Left renal cortex interstitium (tissue), 4 donors: ENCODE results near the gene MED16. TPM values are rescaled to one million over a fixed set of nuclear protein-coding genes. Genes with fewer than 3 reads are reported as not detected.

ENCODE experiments used
- DNase-seq, 4 donors: peaks; one replicate each; pipeline ENCODE4 v3.0.0-alpha.2; 2013; ENCODE audit warnings: low read depth in 4 of 4, low spot score in 2 of 4, missing footprints in 1 of 4
- polyA plus RNA-seq, 4 donors: library from polyadenylated mRNA; unstranded; fragments of 120-200 nt; gene quantifications; one replicate each; pipeline ENCODE4 v1.2.1, GENCODE V29; 2013; ENCODE audit not compliant: insufficient read length in 4 of 4

The MED16 gene
- polyA plus RNA-seq, 4 donors, result 44.5 to 90.9 (median 64.0) TPM

DNA sequence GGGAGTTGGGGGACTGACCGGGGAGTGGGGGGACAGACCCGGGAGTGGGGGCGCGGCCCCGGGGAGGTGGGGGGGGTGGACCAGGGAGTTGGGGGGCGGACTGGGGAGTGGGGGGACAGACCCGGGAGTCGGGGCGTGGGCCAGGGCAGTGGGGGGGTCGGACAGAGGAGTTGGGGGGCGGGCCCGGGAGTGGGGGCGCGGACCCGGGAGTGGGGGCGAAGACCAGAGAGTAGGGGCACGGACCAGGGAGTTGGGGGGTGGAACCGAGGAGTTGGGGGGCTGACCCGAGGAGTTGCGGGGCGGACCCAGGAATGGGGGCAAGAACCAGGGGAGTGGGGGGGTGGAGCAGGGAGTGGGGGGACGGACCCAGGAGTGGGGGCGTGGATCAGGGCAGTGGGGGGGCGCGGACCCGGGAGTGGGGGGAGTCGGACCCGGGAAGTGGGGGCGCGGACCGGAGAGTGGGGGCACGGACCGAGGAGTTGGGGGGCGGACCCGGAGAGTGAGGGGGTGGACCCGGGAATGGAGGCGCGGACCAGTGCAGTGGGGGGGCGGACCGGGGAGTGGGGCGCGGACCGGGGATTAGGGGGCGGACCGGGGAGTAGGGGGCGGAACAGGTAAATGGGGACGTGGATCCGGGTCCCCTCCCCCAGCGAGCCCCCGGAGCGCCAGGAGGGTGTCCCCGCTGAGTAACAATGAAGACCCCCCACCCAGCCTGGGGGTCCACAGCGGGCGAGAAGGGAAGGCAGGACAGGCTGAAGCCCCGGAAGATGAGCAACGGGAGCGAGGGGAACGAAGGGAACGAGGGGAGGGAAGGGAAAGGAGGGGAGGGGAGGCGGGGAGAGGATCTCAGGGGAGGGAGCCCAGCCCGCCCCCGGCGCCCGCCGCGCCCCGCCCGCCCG lies 19.4 kb upstream of the MED16 start:
- no peak for DNase-seq

DNA sequence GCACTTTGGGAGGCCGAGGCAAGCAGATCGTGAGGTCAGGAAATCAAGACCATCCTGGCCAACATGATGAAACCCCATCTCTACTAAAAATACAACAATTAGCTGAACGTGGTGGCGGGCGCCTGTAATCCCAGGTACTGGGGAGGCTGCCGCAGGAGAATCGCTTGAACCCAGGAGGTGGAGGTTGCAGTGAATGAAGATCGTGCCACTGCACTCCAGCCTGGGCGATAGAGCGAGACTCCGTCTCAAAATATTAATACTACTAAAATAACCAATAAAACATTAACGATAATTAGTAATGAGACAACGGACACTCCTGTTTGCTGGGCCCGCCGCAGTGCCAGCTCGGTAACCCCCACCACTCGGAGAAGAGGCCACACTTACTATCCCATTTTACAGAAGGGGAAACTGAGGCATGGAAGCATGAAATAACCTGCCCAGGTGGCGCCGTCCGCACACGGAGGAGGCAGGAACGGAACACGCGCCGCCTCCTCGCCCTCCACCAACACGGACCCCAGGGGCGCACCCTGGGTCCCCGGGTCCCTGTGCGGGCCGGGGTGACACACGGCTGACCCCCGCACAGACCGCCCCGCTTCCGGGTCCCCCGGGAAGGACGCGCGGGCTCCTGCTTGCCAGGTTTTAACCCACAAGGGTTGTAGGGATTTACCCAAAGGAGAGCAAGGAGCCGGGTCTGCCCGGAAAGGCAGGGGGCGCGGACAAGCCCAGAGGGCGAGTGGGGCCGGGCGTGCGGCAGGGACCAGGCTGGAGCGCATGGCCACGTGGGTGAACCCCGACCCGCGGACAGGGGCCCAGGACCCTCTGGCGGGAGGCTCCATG lies 18.4 kb upstream of the MED16 start:
- no peak for DNase-seq

DNA sequence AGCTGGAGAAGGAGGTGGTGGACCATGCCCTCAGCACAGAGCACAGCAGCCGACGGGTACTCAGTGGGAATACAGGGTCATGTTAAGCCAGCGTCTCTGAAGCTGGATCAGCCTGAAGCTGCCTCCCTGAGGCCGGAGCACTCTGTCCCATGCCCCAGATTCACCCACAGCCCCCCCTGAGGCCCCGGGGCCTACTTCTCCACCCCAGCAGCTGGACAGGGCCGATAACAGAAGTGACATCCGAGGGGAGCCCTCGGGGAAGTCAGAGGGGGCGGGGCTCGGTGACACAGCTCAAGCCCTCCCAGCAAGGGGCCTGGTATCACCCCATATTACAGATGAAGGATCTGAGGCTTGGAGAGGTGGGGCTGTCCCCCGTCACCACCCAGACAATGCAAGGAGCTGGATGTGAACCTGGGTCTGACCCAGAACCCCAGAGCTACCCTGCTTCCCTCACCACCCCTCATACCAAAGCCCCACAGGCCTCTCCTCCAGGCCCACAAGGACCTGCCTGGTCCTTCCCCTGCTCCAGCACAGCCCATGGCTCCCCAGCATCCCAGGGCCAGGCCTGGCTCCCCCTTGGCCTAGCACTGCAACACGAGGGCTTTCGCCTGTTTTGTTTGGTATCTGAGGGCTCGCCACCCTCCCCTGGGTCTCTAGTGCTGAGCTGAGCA lies 14.3 kb upstream of the MED16 start:
- DNase-seq, result no peak

DNA sequence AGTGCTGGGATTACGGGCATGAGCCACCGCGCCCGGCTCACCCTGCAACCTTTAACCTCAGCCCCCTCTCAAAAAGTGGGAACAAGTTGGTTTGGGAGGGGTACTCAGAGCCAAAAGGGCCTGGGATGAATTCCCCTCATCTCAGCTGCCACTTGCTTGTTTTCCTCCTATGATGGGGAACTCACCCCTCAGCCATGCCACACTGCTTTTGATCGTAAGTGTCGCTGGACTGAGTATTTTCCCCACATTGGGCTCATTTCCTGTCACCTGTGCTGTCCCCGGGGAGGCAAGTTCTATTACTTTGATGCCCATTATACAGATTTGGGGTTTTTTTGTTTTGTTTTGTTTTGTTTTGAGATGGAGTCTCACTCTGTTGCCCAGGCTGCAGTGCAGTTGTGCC lies 13.5 kb upstream of the MED16 start:
- no peak for DNase-seq

DNA sequence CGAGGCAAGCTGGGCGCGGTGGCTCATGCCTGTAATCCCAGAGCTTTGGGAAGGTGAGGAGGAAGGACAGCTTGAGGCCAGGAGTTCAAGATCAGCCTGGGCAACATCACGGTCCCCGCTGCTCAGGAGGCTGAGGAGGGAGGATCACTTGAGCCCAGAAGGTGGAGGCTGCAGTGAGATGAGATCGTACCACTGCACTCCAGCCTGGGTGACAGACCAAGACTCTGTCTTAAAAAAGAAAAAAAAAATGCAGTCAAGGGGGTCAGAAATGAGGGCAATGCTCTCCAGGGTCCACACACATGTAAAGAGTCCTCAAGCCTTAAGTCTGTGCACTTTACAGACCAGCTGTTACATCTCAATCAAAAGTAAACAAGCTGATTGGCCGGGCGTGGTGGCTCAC lies 11.6 kb upstream of the MED16 start:
- DNase-seq, result no peak

DNA sequence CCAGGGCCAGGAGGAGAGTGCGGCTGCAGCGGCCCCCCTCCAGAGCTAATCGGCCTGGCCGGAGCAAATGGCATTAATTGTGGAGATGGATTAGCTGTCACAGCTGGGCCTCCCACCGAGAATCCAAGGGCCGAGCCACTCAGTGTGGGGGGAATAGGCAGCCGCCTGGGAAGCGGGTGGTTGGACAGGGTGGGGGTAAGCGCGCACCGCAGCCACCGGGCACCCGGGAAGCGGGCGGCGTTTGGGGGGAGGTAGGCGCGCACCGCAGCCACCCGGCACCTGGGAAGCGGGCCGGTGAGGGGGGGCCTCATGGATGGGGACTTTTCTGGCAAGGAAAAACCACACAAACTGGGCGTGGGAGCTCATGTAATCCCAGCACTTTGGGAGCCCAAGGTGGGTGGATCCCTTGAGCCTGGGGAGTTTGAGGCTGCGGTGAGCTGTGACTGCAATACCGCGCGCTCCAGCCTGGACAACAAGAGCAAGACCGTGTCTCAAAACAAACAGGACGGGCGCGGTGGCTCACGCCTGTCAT lies 10.3 kb upstream of the MED16 start:
- DNase-seq, result no peak

DNA sequence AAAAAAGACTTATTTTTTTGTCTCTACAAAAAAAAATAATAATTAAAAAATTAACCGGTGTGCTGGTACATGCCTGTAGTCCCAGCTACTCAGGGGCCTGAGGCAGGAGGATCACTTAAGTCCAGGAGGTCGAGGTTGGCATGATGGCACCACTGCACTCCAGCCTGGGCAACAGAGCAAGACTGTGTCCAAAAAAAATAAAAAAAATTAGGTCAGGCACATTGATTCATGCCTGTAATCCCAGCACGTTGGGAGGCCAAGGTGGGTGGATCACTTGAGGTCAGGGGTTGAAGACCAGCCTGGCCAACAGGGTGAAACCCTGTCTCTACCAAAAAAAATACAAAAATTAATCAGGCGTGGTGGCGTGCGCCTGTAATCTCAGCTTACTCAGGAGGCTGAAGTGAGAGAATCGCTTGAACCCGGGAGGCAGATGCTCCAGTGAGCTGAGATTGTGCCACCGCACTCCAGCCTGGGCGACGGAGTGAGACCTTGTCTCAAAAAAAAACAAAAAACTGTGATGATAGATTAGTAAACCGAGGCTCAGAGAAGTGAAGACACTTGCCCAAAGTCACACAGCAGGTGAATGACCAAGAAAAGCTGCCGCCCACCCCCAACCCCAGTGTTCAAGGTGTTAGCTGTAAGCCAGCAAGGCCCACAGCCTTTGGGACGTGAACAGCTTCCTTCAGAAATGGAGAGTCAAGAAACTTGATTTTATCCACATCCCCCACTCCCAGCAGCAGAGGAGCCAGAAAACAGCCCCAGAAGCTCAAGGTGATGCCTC lies 9.6 kb upstream of the MED16 start:
- no peak for DNase-seq

DNA sequence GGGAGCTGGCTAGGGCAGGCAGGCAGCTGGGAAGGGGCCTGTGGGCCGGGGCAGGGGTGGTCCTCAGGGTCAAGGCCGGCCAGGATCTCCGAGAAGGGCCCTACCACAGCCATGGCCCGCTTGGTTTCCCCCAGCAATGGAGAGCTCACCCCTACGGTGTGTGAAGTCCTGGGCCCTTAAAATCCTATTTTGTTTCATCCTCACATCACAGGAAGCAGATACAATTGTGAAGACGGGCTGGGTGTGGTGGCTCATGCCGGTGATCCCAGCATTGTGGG lies 9.0 kb upstream of the MED16 start:
- no peak for DNase-seq

DNA sequence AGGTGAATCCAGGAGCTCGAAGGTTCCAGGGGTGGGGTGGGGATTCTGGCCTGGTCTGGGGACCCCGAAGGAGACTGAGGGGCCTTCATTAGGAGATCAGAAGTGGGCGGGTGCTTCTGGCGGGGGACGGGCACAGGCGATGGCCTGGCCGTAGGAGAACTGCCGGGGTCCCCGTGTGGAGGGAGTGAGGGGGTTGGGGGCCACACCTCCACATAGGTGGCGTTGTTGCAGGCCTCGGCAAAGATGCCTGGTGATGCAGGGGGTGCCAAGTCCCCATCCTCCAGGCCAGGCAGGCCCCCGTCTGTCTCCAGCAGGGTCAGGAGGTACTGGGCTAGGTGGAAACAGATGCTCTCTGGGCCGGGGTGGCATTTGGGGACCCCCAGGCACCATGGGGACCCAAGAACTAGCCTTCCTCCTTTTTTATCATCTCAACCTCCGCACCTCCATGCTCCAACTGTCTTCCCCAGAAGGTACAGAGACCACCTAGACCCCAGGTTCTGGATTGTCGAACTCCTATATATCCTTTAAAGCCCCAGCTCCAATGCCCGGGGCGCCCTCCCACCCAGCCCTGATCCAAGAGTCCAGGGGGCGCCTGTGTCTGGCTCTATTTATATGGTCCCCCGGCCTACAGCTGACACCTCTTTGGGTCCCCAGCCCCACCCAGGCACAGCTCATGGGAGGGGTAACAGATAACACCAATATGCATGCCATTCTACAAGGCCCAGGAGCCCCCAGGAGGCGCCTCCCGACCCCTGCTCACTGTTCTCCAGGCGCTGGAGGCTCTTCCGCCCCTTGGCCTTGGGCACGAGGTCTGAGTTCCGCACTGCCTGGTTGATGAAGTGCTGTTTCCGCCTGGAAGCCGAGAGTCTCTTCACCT lies 8.5 kb upstream of the MED16 start:
- no peak for DNase-seq

DNA sequence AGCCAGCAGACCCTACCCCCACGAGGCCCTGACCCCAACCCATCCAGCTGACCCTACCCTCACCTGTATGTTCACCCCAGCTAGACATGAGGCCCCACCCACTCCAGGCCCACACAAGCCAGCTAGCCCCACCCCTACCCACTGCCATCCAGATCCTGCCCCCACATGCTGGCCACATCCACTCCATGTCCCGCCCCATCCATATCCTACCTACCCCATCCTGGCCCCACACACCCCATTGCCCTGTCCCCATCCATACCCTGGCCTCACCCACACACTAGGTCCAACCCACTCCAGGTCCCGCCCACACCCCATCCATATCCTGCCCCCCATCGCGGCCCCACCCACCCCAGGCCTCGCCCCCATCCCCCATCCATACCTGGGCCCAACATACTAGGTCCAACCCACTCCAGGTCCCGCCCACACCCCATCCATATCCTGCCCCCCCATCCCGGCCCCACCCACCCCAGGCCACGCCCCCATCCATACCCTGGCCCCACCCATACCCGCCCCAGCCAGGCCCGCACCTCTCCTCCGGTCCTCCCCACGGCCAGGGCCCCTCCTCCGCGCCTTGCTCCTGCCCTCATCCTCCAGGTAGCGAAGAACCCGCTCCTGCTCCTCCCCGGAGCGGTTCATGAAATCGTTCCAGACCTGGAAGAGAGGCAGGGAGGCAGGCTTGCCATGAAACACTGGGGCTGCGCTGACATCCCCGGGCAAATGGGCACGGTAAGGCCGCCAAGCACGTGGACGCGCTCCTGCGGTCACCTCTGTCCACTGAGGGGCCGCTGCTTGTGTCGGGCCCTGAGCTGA lies 7.5 kb upstream of the MED16 start:
- no peak for DNase-seq

DNA sequence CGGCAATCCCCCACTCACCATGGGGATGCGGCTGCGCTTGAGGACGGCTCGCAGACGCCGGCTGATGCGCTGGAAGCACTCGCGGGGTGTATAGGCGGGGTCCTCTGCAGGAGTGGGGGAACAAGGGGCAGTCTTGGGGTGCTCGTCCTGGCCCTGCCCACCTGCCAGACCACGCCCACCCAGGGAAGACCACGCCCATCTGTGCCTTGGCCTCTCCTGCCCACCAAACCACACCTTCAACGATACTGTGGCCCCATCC lies 7.0 kb upstream of the MED16 start:
- DNase-seq, result no peak

DNA sequence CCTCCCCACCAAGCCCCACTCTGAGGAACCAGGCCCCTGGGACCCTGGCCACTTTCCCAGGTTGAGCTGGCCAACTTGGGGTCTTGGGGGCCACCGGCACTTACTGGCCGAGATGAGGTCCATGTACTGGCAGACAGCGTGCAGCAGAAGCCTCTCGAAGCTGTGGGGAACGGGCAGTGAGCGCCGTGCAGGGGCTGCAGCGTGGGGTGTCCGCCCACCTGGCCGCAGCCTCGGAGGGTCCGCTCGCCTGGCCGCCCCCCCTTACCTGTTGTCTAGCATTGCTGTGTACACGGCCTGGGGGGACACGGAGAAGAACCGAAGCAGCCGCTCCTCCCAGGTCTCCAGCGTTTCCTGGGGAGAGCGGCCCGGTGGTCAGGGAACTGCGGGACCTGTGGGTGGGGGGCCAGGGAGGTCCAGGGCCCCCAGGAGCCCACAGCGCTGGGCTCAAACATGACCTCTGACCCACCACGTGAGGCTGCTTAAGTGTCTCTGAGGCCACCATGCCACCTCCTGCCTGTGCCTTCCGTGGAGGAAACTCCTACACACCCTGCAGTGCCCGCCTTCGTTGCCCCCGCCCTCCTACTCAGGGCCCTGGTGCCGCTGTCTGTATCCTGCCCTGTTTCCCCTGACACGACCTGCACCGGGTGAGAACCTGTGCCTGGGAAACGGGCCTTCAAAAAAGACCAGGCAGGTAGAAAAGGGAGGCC lies 6.5 kb upstream of the MED16 start:
- DNase-seq, result no peak

DNA sequence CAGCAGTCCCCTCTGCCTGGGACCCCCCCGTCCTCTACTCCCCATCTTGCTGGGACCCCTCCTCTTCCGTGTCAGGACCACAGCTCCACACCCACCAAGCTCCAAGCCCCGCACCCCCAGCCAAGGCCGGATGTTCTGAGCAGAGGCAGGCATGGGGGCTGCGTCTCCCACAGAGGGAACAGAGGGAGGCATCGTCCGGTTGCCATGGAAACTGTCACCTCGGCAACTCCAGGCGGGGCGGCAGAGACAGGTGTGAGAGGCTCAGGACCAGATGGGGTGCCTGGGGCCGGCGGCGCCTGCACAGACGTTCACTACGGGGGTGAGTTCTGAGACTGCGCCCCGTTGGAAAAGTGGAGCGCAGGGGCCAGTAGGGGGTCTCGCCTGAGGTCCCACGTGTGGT lies 5.7 kb upstream of the MED16 start:
- DNase-seq, result no peak

DNA sequence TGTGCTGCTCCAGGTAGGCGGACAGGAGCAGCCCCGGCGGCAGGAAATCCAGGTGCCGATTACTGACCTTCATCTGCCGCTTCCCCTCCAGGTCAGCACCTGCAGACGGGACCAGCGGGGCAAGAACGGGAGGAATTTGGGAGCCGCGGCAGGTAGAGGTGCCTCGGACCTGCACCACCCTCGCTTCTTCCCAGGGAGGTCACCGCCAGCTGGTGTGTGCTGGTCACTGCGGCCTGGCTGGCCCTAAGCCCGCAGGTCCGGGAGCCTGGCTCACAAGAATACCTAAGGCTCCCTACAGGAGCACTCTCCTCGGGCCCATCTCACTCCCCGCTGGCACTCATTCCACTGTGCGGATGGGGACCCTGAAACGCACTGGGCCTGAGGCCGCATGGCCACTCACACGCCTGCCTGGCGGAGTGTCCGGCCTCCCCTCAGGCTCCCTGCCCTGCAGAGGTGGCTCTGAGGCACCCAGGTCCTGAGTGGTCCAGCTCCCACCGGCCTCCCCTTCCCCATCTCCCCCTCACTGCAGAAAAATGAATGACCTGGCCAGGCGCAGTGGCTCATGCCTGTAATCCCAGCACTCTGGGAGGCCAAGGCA lies 4.6 kb upstream of the MED16 start:
- no peak for DNase-seq

DNA sequence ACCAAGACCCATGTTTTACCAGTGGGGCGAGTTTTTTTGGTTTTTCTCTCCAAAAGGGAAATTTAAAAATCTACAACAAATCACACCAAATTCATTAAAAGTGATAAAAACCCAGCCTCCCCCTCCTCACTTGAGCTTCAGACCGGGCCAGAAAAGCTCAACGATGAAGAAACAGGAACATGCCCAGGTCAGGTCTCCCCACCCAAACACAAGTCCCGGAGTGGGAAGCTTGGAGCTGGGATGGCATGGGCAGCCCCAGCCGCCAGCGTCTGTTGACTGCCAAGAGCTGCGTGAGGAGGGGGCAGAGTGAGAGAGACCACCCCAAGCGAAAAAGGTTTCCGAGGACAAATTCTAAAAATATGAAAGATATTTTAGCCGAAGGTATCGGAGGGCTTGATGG lies 4.0 kb upstream of the MED16 start:
- no peak for DNase-seq

DNA sequence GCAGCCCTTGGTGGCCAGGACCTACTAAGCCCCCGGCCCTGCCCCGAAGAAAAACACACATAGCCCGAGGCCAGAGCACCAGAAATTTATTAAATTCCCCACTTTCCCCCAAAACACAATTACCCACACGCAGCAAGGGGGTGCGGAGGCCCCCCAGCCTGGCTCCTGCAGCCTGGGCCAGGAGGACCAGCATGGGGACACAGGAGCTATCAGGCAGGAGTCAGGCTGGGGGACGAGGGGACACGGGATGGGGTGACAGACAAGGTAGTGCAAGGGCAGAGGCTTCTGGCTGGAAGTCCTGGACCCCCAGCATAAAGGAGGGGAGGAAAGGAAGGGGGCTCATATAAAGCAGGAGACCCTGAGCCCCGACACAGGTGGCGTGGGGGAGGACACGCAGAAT lies 3.4 kb upstream of the MED16 start:
- DNase-seq, result no peak

DNA sequence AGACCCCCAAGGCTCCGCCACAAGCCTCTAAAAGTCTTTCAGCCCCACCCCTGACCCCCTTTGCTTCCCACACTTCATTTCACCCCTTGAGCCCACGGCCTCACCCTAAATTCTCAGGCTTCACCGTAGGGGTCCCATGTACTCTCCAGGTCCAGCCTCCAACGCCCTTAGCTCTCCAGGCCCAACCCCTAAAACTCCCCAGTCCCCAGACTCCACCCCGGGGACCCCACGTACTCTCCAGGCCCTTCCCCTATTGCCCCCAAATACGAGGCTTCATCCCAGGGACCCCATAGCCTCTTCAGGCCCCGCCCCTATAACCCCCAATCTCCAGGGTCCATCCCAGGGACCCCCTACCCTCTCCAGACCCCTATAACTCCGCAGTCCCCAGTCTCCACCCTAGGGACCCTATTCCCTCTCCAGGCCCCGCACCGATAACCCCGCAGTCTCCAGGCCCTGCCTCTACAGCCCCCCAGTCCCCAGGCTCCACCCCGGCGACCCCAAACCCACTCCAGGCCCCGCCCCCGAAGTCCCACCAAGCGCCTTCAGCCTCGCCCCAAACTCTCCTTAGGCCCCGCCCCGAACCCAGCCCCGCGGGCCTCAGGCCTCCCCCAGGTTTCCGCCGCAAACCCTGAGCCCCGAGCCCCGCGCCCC lies 619 bp downstream of the MED16 start:
- no peak for DNase-seq
